ENCODE results near the gene SERPINB1.

SERPINB1 gene

DNA sequence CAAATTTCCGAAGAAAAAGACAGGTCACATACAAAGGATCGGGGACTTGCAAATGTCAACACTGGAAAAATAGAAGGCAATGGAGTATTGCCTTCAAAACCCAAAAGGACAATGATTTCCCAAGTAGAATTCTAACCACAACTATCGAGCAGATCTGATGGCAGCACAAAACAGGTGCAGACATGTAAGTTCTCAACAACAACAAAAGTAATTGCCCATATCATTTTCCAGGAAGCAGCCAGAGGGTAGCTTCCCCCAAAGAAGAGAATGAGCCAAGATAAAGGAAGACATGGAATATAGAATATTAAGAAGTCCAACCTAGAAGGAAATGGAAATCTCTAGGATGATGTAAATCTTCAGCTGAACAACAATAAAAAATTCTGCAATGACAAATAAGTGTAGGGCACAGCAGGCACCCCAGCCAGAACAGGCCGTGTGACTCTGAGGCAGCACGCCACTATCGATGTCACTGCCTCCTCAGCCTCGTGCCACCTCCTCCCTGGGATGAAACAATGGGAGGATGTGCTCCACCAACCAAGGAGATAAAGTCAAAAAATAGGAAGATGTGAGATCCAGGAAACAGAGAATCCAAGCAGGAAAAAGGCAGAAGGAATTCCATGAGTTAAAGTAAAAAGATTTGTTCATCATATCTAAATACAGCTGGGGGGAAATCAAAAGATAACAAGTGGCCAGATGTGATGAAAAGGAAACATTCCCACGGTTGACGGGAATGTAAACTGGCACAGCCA lies 34.1 kb downstream of the SERPINB1 start:
- Histone ChIP-seq H4K20me1 (ENCODE audit: low read depth, low read length) (no peaks in the 10 kb centered on the region), H3K36me3 (ENCODE audit: low read length) (no peaks in the 10 kb centered on the region), H3K79me2 (ENCODE audit: insufficient read depth, low read length) (no peaks in the 10 kb centered on the region), H3K4me2 (ENCODE audit: low read depth, low read length, poor library complexity, severe bottlenecking) (no peak overlapping the region), H3F3A (ENCODE audit: insufficient read depth) (no peaks in the 10 kb centered on the region), H3K9me2 (replicated peaks; ENCODE audit: insufficient read depth, low read length) (no peaks in the 10 kb centered on the region), H3K27me3 (ENCODE audit: low read length) (no peaks in the 10 kb centered on the region), H3K4me3 (ENCODE audit: insufficient read depth, low read length, poor library complexity, severe bottlenecking) (no peak overlapping the region), H2AFZ (ENCODE audit: low read depth, low read length, severe bottlenecking) (no peak overlapping the region), H3K9ac (ENCODE audit: low read length) (no peak overlapping the region), H3K9me3 (ENCODE audit: insufficient read depth, low read length) (no peaks in the 10 kb centered on the region), H3K27ac (ENCODE audit: low read depth, low read length) (no peak overlapping the region)
- TF ChIP-seq, protein P1, sequence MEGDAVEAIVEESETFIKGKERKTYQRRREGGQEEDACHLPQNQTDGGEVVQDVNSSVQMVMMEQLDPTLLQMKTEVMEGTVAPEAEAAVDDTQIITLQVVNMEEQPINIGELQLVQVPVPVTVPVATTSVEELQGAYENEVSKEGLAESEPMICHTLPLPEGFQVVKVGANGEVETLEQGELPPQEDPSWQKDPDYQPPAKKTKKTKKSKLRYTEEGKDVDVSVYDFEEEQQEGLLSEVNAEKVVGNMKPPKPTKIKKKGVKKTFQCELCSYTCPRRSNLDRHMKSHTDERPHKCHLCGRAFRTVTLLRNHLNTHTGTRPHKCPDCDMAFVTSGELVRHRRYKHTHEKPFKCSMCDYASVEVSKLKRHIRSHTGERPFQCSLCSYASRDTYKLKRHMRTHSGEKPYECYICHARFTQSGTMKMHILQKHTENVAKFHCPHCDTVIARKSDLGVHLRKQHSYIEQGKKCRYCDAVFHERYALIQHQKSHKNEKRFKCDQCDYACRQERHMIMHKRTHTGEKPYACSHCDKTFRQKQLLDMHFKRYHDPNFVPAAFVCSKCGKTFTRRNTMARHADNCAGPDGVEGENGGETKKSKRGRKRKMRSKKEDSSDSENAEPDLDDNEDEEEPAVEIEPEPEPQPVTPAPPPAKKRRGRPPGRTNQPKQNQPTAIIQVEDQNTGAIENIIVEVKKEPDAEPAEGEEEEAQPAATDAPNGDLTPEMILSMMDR (IDR thresholded peaks at IDR 0.05; ENCODE audit: insufficient read depth, low read length, poor library complexity, severe bottlenecking), result no peak
- no peak for TF ChIP-seq EZH2phosphoT487 (conservative IDR thresholded peaks at IDR 0.05; ENCODE audit: low read length)

DNA sequence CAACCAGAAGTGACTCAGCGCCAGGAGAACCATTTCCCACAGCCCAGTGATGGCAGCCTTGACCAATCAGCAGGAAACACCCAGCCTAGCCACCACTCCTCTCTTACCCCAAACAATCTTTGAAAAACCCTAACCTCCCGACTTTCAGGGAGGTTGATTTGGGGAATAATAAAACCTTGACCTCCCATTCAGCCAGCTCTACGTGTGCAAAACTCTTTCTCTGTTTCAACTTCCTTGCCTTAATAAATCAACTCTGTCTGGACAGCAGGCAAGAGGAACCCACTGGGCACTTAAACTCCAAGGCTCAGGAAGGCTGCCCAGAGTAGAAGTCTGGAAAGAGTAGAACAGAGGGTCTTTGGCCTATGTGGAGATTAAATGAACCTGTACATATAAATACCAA lies 35.0 kb downstream of the SERPINB1 start:
- H3F3A ChIP-seq (ENCODE audit: insufficient read depth), result no peaks in the 10 kb centered on the region
- no peaks in the 10 kb centered on the region for H3K9me3 ChIP-seq (ENCODE audit: insufficient read depth, low read length)
- H3K79me2 ChIP-seq (ENCODE audit: insufficient read depth, low read length), result no peaks in the 10 kb centered on the region
- no peak overlapping the region for H3K9ac ChIP-seq (ENCODE audit: low read length)
- H3K27me3 ChIP-seq (ENCODE audit: low read length), result no peaks in the 10 kb centered on the region
- no peak overlapping the region for H3K27ac ChIP-seq (ENCODE audit: low read depth, low read length)
- H3K9me2 ChIP-seq (replicated peaks; ENCODE audit: insufficient read depth, low read length), result no peaks in the 10 kb centered on the region
- no peaks in the 10 kb centered on the region for H4K20me1 ChIP-seq (ENCODE audit: low read depth, low read length)
- no peak overlapping the region for H3K4me3 ChIP-seq (ENCODE audit: insufficient read depth, low read length, poor library complexity, severe bottlenecking)
- TF ChIP-seq, protein P1 (IDR thresholded peaks at IDR 0.05; ENCODE audit: insufficient read depth, low read length, poor library complexity, severe bottlenecking), result no peak
- no peak for TF ChIP-seq EZH2phosphoT487 (conservative IDR thresholded peaks at IDR 0.05; ENCODE audit: low read length)
- no peaks in the 10 kb centered on the region for H3K36me3 ChIP-seq (ENCODE audit: low read length)
- no peak overlapping the region for H2AFZ ChIP-seq (ENCODE audit: low read depth, low read length, severe bottlenecking)
- no peak overlapping the region for H3K4me2 ChIP-seq (ENCODE audit: low read depth, low read length, poor library complexity, severe bottlenecking)

DNA sequence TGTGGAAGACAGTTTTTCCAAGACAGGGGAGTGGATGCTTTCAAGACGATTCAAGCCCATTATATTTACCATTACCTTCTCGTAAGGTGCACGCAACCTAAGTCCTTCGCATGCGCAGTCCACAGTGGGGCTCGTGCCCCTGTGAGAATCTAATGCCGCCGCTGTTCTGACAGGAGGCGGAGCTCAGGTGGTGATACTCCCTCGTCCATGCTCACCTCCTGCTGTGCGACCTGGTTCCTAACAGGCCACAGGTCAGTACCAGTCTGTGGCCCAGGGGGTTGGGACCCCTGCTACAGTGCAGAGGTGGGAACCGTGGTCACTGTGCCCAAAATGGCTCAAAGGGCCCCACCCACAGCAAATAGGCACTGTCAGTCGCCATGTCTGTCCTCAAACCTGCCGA lies 36.6 kb downstream of the SERPINB1 start:
- no peak overlapping the region for H2AFZ ChIP-seq (ENCODE audit: low read depth, low read length, severe bottlenecking)
- H3K4me3 ChIP-seq (ENCODE audit: insufficient read depth, low read length, poor library complexity, severe bottlenecking), result no peak overlapping the region
- TF ChIP-seq, protein P1 (IDR thresholded peaks at IDR 0.05; ENCODE audit: insufficient read depth, low read length, poor library complexity, severe bottlenecking), result no peak
- no peak for TF ChIP-seq EZH2phosphoT487 (conservative IDR thresholded peaks at IDR 0.05; ENCODE audit: low read length)
- no peak overlapping the region for H3K27ac ChIP-seq (ENCODE audit: low read depth, low read length)
- H4K20me1 ChIP-seq (ENCODE audit: low read depth, low read length), result no peaks in the 10 kb centered on the region
- H3K9me2 ChIP-seq (replicated peaks; ENCODE audit: insufficient read depth, low read length), result no peaks in the 10 kb centered on the region
- no peak overlapping the region for H3K4me2 ChIP-seq (ENCODE audit: low read depth, low read length, poor library complexity, severe bottlenecking)
- H3K27me3 ChIP-seq (ENCODE audit: low read length), result no peaks in the 10 kb centered on the region
- no peak overlapping the region for H3K9ac ChIP-seq (ENCODE audit: low read length)
- no peaks in the 10 kb centered on the region for H3F3A ChIP-seq (ENCODE audit: insufficient read depth)
- H3K9me3 ChIP-seq (ENCODE audit: insufficient read depth, low read length), result no peaks in the 10 kb centered on the region
- no peaks in the 10 kb centered on the region for H3K79me2 ChIP-seq (ENCODE audit: insufficient read depth, low read length)
- H3K36me3 ChIP-seq (ENCODE audit: low read length), result no peaks in the 10 kb centered on the region

Measured in SU-DHL-6 (cell line).